Testis (tissue), 2 donors: ENCODE data around the gene ABHD12.

Source experiments
- CTCF ChIP-seq, 3 experiments: fragments of 450-650 bp in 2 of 3; fragments of 200-600 bp in 1 of 3; sonication (generic) in 1 of 3; IDR thresholded peaks; one replicate each; pipeline ENCODE4 v1.5.1; 2016 to 2019; ENCODE audit warnings: antibody characterized with exemption in 3 of 3, mild to moderate bottlenecking in 2 of 3, moderate library complexity in 1 of 3
- POLR2A ChIP-seq: fragments of 450-650 bp; IDR thresholded peaks from one replicate; pipeline ENCODE4 v1.6.1; 2017; ENCODE audit warnings: antibody characterized with exemption, mild to moderate bottlenecking, moderate library complexity

- no peak for TF ChIP-seq CTCF (IDR thresholded peaks at IDR 0.05)
- no peak for TF ChIP-seq POLR2A
Observed at GRCh38 chr20:25274481-25274880, 116.2 kb downstream of the ABHD12 start.
